Neural progenitor cell (in vitro differentiated cells): ENCODE results near the gene PAEP. TPM values are rescaled to one million over a fixed set of nuclear protein-coding genes. Genes with fewer than 3 reads are reported as not detected.

ENCODE experiments used
- DNase-seq: peaks from one replicate; pipeline ENCODE4 v3.0.0-alpha.2; 2016; ENCODE audit warnings: low spot score
- H2AFZ ChIP-seq: fragments of 200-600 bp; sonication (generic); replicated peaks from 2 replicates; pipeline ENCODE4 v1.6.1; 2016; ENCODE audit warnings: antibody characterized with exemption
- H3F3A ChIP-seq: fragments of 200-600 bp; sonication (generic); 2 replicates; pipeline ENCODE4 v1.6.1; 2016; ENCODE audit warnings: antibody characterized with exemption, low read depth
- H3K27ac ChIP-seq: fragments of 200-600 bp; sonication (generic); 2 replicates; pipeline ENCODE4 v1.5.1; 2016; ENCODE audit warnings: mild to moderate bottlenecking
- H3K27me3 ChIP-seq: fragments of 200-600 bp; sonication (generic); 2 replicates; pipeline ENCODE4 v1.6.1; 2016; ENCODE audit warnings: mild to moderate bottlenecking, moderate library complexity
- H3K36me3 ChIP-seq: fragments of 200-600 bp; sonication (generic); 2 replicates; pipeline ENCODE4 v1.5.1; 2016
- H3K4me1 ChIP-seq: fragments of 200-600 bp; sonication (generic); 2 replicates; pipeline ENCODE4 v1.6.1; 2016; ENCODE audit warnings: mixed run types
- H3K4me2 ChIP-seq: fragments of 200-600 bp; sonication (generic); 2 replicates; pipeline ENCODE4 v1.6.1; 2016
- H3K4me3 ChIP-seq: fragments of 200-600 bp; sonication (generic); 2 replicates; pipeline ENCODE4 v1.5.1; 2016
- H3K79me2 ChIP-seq: fragments of 200-600 bp; sonication (generic); 2 replicates; pipeline ENCODE4 v1.6.1; 2016; ENCODE audit warnings: low read depth
- H3K9ac ChIP-seq: fragments of 200-600 bp; sonication (generic); 2 replicates; pipeline ENCODE4 v1.6.1; 2016
- H3K9me3 ChIP-seq: fragments of 200-600 bp; sonication (generic); 2 replicates; pipeline ENCODE4 v1.5.1; 2016; ENCODE audit warnings: low read depth
- H4K20me1 ChIP-seq: fragments of 200-600 bp; sonication (generic); 2 replicates; pipeline ENCODE4 v1.6.1; 2016; ENCODE audit warnings: low read depth
- H3K27ac Mint-ChIP-seq: 3 replicates; pipeline ENCODE4 v1.8.0; 2021; ENCODE audit warnings: mixed read lengths
- H3K27me3 Mint-ChIP-seq: 2 replicates; pipeline ENCODE4 v1.8.0; 2022; ENCODE audit warnings: low read depth, mild to moderate bottlenecking, inconsistent platforms, moderate library complexity, mixed read lengths; ENCODE audit not compliant: insufficient read depth
- H3K36me3 Mint-ChIP-seq: 3 replicates; pipeline ENCODE4 v1.8.0; 2021; ENCODE audit warnings: mixed read lengths
- H3K4me1 Mint-ChIP-seq: 3 replicates; pipeline ENCODE4 v1.8.0; 2021; ENCODE audit warnings: mixed read lengths
- H3K4me3 Mint-ChIP-seq: 3 replicates; pipeline ENCODE4 v1.8.0; 2021; ENCODE audit warnings: mild to moderate bottlenecking, moderate library complexity, mixed read lengths
- H3K9me3 Mint-ChIP-seq: 3 replicates; pipeline ENCODE4 v1.8.0; 2020; ENCODE audit warnings: mixed read lengths
- CTCF ChIP-seq: fragments of 200-600 bp; sonication (generic); IDR thresholded peaks from 2 replicates; pipeline ENCODE4 v1.5.1; 2017; ENCODE audit warnings: antibody characterized with exemption, mild to moderate bottlenecking
- EZH2 ChIP-seq: fragments of 200-600 bp; sonication (generic); IDR thresholded peaks from 2 replicates; pipeline ENCODE4 v1.6.1; 2017; ENCODE audit warnings: antibody characterized with exemption, mild to moderate bottlenecking, moderate library complexity
- EZH2phosphoT487 ChIP-seq: fragments of 200-600 bp; sonication (generic); IDR thresholded peaks from 2 replicates; pipeline ENCODE4 v1.6.1; 2017; ENCODE audit warnings: antibody characterized with exemption
- total RNA-seq: library from RNA; depleted of rRNA; stranded (reverse); fragments of >200 nt; gene quantifications from 2 replicates; pipeline ENCODE4 v1.2.3, GENCODE V29; 2015; ENCODE audit warnings: low replicate concordance

PAEP gene
- total RNA-seq, 1 donor from 2014 or later: not detected

- no peaks in the 10 kb centered on the region for H3K4me1 ChIP-seq
Measured at GRCh38 chr9:135563858-135564257, 2.3 kb downstream of the PAEP start.

GRCh38 chr9:135565141-135565628 is 3.6 kb downstream of the PAEP start:
- H3K4me1 ChIP-seq: no peaks in the 10 kb centered on the region
- H3K36me3 Mint-ChIP-seq: no peaks in the 10 kb centered on the region
- no peak for TF ChIP-seq CTCF
- TF ChIP-seq EZH2: no peak
- no peak for TF ChIP-seq EZH2phosphoT487
- H3K9me3 ChIP-seq: no peaks in the 10 kb centered on the region
- no peaks in the 10 kb centered on the region for H3K36me3 ChIP-seq
- DNase-seq: no peak
- no peaks in the 10 kb centered on the region for H4K20me1 ChIP-seq
- no peak overlapping the region for H3K27ac ChIP-seq
- H3K4me1 Mint-ChIP-seq: no peaks in the 10 kb centered on the region
- no peaks in the 10 kb centered on the region for H3K27me3 ChIP-seq
- no peak overlapping the region for H3K4me2 ChIP-seq
- H3F3A ChIP-seq: no peaks in the 10 kb centered on the region
- no peak overlapping the region for H3K4me3 Mint-ChIP-seq
- peaks cover 9% of the 10 kb centered on the region for H3K9me3 Mint-ChIP-seq
- no peaks in the 10 kb centered on the region for H3K79me2 ChIP-seq
- no peak overlapping the region for H3K9ac ChIP-seq
- H3K27me3 Mint-ChIP-seq: peaks cover 9% of the 10 kb centered on the region
- no peak overlapping the region for H2AFZ ChIP-seq
- no peak overlapping the region for H3K27ac Mint-ChIP-seq
- H3K4me3 ChIP-seq: no peak overlapping the region

More at GRCh38 chr9:135563858-135564257, 2.3 kb downstream of the PAEP start:
- H3K9ac ChIP-seq: no peak overlapping the region
- Mint-ChIP-seq H3K27ac (no peak overlapping the region), H3K36me3 (no peaks in the 10 kb centered on the region), H3K4me3 (no peak overlapping the region), H3K4me1 (no peaks in the 10 kb centered on the region), H3K9me3 (peaks cover 2% of the 10 kb centered on the region), H3K27me3 (peaks cover 5% of the 10 kb centered on the region)
- no peaks in the 10 kb centered on the region for H3K9me3 ChIP-seq
- DNase-seq: no peak
- H3K27me3 ChIP-seq: no peaks in the 10 kb centered on the region
- H2AFZ ChIP-seq: no peak overlapping the region
- H3F3A ChIP-seq: no peaks in the 10 kb centered on the region
- TF ChIP-seq EZH2: no peak
- TF ChIP-seq CTCF: no peak
- no peak for TF ChIP-seq EZH2phosphoT487
- H3K79me2 ChIP-seq: no peaks in the 10 kb centered on the region
- H3K27ac ChIP-seq: no peak overlapping the region
- no peak overlapping the region for H3K4me3 ChIP-seq
- H3K4me2 ChIP-seq: no peak overlapping the region
- H4K20me1 ChIP-seq: no peaks in the 10 kb centered on the region
- H3K36me3 ChIP-seq: no peaks in the 10 kb centered on the region

- Mint-ChIP-seq H3K4me1 (no peaks in the 10 kb centered on the region), H3K27me3 (peaks cover 9% of the 10 kb centered on the region), H3K4me3 (no peak overlapping the region), H3K36me3 (no peaks in the 10 kb centered on the region), H3K9me3 (peaks cover 9% of the 10 kb centered on the region), H3K27ac (peak overlapping the region; percentile 60)
- Histone ChIP-seq H3F3A (no peaks in the 10 kb centered on the region), H3K4me3 (no peak overlapping the region), H2AFZ (no peak overlapping the region), H3K27me3 (no peaks in the 10 kb centered on the region), H3K4me1 (no peaks in the 10 kb centered on the region), H3K4me2 (no peak overlapping the region), H3K9ac (no peak overlapping the region), H3K9me3 (no peaks in the 10 kb centered on the region), H3K36me3 (no peaks in the 10 kb centered on the region), H3K79me2 (no peaks in the 10 kb centered on the region), H3K27ac (no peak overlapping the region), H4K20me1 (no peaks in the 10 kb centered on the region)
- DNase-seq: no peak
- TF ChIP-seq EZH2 (no peak), CTCF (no peak), EZH2phosphoT487 (no peak)
Measured at GRCh38 chr9:135565636-135566035, 4.1 kb downstream of the PAEP start.

GRCh38 chr9:135566552-135566951 is 5.0 kb downstream of the PAEP start:
- DNase-seq: no peak
- Mint-ChIP-seq H3K27me3 (peaks cover 9% of the 10 kb centered on the region), H3K4me1 (no peaks in the 10 kb centered on the region), H3K9me3 (peaks cover 9% of the 10 kb centered on the region), H3K4me3 (no peak overlapping the region), H3K27ac (no peak overlapping the region), H3K36me3 (no peaks in the 10 kb centered on the region)
- Histone ChIP-seq H3K27ac (no peak overlapping the region), H4K20me1 (no peaks in the 10 kb centered on the region), H3K9ac (no peak overlapping the region), H3K27me3 (no peaks in the 10 kb centered on the region), H3K79me2 (no peaks in the 10 kb centered on the region), H3K4me2 (no peak overlapping the region), H3K9me3 (no peaks in the 10 kb centered on the region), H3K4me3 (no peak overlapping the region), H2AFZ (no peak overlapping the region), H3F3A (no peaks in the 10 kb centered on the region), H3K36me3 (no peaks in the 10 kb centered on the region), H3K4me1 (no peaks in the 10 kb centered on the region)
- TF ChIP-seq EZH2 (no peak), EZH2phosphoT487 (no peak), CTCF (no peak)
